HG03460 (cell line): Measurements from ENCODE around the gene BMP2.

Experiments used
- ATAC-seq: cut with Tn5 transposase; IDR thresholded peaks from one replicate; pipeline ENCODE4 v1.9.1; 2021; ENCODE audit not compliant: unreplicated experiment

BMP2 gene

GRCh38 chr20:6767126-6767535 is 355 bp upstream of the BMP2 start:
- ATAC-seq = no peak

DNA sequence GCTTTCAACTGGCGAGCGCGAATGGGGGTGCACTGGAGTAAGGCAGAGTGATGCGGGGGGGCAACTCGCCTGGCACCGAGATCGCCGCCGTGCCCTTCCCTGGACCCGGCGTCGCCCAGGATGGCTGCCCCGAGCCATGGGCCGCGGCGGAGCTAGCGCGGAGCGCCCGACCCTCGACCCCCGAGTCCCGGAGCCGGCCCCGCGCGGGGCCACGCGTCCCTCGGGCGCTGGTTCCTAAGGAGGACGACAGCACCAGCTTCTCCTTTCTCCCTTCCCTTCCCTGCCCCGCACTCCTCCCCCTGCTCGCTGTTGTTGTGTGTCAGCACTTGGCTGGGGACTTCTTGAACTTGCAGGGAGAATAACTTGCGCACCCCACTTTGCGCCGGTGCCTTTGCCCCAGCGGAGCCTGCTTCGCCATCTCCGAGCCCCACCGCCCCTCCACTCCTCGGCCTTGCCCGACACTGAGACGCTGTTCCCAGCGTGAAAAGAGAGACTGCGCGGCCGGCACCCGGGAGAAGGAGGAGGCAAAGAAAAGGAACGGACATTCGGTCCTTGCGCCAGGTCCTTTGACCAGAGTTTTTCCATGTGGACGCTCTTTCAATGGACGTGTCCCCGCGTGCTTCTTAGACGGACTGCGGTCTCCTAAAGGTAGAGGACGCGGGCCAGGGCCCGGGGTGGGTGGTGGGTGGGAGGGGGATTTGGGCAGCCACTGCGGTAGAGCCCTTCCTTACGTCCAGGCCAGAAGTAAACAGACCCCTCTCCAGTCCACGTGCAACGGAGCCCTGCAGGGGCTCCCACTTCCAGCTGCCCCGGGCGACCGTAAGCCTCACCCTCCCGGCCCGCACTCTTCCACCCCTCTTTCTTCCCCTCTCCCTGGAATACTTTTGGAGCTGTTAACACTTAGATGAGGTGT is 998 bp downstream of the BMP2 start:
- peak; percentile 1 for ATAC-seq

DNA sequence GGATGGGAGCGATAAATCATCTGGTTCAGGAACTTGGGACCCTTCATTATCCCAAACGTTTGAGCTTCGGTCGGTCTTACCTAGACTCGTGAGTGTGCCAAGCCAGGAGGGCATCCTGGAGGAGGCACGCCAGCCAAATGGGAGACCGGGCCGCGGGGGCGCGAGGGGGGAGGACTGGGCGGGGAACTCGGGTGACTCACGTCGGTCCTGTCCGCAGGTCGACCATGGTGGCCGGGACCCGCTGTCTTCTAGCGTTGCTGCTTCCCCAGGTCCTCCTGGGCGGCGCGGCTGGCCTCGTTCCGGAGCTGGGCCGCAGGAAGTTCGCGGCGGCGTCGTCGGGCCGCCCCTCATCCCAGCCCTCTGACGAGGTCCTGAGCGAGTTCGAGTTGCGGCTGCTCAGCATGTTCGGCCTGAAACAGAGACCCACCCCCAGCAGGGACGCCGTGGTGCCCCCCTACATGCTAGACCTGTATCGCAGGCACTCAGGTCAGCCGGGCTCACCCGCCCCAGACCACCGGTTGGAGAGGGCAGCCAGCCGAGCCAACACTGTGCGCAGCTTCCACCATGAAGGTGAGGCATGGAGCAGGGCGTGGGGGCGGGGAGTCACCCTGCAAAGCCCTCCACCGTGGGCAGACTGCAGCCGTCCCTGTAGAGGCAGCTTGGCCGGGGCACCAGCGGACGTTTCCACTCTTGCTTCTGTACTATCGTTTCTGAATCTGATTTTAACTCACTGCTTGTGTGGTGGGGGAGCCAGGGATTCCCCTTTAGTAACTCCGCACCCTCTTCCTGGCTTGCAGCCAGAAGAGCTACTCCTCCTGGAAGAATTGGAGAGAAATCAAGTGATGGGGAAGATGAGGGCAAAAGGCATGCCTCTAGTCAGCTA is 2.7 kb downstream of the BMP2 start:
- no peak for ATAC-seq

DNA sequence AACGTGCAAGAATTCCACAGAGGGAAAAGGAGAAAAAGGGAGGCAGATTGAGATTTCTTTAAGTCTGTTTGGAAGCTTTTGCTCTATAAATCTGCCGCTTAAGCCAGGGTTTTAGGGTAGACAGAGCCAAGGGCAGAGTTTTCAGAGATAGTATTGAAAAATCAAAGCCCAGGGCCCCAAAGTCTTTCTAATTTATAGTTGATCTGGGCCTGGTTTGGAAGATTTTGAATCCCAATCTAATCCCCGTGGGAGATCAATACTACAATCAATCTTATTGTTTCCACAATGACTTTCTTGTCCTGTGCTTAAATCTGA is 3.3 kb downstream of the BMP2 start:
- ATAC-seq = no peak

DNA sequence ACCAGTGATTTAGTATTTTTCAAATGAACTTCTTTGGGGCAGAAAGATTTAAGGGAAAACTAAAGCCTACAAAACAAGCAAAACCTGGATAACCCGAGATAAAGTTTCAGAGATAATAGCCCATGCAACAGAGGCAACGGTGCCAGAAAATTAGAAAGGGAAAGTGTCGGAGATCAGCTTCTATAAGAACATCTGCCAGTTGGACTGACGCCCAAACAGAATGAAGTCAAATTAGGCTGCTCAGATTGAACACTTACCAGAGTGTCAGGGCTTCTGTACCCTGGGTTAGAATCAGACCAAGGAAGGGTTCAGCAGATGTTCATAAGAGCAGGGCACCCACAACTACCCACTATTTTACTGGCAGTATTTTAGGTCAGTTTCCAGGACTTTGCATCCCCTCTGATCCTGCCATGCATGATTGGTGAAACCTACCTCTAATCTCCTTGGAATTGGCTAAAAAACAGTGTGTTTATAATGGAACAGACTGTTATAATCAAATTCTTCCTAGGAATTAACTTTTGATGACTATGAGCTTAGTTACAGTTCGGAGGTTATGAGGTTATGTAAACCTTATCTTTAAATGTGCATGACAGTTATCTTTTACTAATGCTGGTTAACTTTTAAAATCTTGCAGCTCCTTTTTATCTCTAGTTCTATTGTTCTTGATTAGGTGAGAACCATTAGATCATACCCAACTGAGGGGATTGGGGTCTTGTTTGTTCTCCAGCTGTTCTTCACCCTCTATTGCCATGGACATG is 13.1 kb downstream of the BMP2 start:
- ATAC-seq = no peak

- ATAC-seq = no peak
These were observed 16.3 kb downstream of the BMP2 start for GRCh38 chr20:6783752-6784151.

DNA sequence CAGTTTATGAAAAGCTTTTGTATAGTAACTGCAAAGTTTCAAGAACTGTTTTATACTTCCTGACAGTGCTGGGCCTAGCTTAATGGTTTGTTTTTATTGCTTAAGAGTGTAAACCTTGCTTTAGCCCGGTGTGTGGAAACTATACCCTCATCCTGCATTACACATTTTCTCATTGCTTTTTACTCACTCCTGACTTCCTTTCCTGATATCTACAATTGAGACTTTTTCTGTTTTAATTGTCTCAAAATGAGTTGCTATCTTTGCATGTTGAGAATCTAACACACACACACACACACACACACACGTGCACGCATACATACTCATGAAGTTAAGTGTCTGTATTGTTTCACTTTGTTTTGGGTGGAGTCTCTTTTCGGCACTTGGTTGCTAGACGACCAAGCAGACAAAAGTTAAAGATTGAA is 16.7 kb downstream of the BMP2 start:
- ATAC-seq = no peak

GRCh38 chr20:6784767-6785166 is 17.3 kb downstream of the BMP2 start:
- ATAC-seq = no peak

GRCh38 chr20:6786548-6786947 is 19.1 kb downstream of the BMP2 start:
- ATAC-seq = no peak

GRCh38 chr20:6792789-6793188 is 25.3 kb downstream of the BMP2 start:
- ATAC-seq = no peak

GRCh38 chr20:6802227-6802626 is 34.7 kb downstream of the BMP2 start:
- ATAC-seq = no peak

GRCh38 chr20:6806275-6806674 is 38.8 kb downstream of the BMP2 start:
- ATAC-seq = no peak

- ATAC-seq = no peak
These were observed 44.0 kb downstream of the BMP2 start for GRCh38 chr20:6811262-6812035.

DNA sequence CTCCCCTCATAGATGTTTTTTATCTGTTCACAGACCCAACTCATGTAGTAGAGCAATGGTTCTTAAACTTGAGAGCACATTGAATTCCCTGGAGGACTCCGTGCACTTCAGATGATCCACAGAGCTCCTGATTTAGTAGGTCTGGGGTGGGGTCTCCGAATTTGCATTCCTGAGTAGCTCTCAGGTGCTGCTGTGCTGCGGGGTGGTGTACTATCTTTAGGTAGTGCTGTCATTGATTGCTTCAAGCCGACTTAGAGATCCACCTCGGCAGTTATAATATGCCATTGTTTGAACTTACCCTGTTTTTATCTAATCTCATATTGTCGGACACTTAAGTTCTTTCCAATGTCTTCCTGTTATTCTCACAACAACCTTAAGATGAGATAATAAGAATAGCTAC is 45.0 kb downstream of the BMP2 start:
- no peak for ATAC-seq

DNA sequence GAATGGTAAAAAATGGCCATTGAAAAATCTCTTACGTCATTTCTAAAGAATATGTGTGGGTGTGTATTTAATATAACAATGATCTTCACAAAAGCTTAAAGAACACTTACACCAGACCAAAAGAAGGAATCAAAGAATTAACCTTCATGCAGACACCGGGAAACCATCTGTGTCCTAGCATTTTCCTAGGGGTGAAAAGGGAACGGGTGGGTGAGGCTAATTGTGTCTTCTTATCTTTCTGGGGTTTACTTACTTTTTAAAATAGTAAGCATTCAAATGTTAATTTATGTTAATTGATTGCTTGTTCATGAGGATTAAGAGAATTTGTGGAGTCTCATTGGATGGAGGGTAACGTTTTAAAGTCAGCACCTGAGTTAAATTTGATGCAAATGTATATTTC is 47.5 kb downstream of the BMP2 start:
- no peak for ATAC-seq

GRCh38 chr20:6818033-6818808 is 50.7 kb downstream of the BMP2 start:
- ATAC-seq = no peak

GRCh38 chr20:6819599-6819998 is 52.1 kb downstream of the BMP2 start:
- no peak for ATAC-seq

GRCh38 chr20:6824401-6824800 is 56.9 kb downstream of the BMP2 start:
- no peak for ATAC-seq

DNA sequence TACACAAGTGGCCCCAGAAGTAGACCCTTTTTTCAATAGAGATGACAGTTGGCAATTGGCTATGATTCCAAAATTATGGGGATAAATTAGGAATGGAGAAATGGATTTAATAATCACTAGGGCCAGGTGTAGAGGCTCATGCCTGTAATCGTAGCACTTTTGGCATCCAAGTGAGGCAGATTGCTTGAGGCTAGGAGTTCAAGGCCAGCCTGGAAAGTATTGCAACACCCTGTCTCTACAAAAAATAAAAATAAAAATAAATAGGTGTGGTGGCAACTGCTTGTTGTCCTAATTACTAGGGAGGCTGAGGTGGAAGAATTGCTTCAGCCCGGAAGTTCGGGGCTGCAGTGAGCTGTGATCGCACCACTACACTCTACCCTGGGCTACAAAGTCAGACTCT is 60.0 kb downstream of the BMP2 start:
- no peak for ATAC-seq
